NCI-H146 (cell line): ENCODE measurements around the gene OLA1.

ENCODE experiments used
- DNase-seq: peaks from one replicate; lab custom pipeline; 2025; lab: John Stamatoyannopoulos, UW

Gene OLA1

DNA sequence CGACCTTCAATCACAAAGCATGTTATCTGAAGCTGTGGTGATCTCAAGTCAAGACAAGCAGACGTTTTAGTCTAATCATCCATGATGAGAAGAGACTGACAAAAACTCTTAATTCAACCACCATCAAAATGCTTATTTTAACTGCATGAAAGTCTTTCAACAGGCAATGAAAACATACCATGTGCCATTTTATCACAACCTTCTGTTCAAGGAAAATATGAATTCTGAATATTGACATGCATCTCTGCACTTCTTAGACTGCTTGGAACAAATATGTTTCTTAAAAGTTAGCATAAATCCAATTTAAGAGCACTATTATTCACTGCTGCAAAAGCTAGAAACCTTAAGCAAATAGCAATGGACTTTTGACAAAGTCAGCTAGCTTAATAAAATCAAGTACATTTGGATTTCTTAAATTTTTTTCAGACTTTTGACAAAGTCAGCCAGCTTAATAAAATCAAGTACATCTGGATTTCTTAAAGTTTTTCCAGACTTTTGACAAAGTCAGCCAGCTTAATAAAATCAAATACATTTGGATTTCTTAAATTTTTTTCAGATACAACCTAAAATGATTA is 70.9 kb downstream of the OLA1 start:
- no peak for DNase-seq

DNA sequence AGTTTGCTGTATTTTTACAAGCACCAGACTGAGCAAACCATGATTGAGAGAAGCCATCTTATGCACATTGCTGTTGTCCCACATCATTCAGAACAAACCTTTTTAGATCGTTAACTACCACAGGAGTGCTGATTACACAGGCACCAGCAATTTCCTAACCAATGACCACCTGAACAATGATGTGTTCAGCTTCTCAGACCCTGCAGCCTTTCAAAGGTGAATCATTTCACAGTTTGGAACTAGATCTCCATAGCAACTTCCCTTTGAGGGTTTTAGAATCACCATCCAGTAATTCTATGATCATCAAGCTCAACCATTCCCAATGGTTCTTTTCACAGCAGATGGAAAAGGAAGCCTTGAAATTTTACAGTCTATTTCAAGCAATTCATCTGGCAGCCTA is 71.4 kb downstream of the OLA1 start:
- DNase-seq, result peak; percentile 80

DNA sequence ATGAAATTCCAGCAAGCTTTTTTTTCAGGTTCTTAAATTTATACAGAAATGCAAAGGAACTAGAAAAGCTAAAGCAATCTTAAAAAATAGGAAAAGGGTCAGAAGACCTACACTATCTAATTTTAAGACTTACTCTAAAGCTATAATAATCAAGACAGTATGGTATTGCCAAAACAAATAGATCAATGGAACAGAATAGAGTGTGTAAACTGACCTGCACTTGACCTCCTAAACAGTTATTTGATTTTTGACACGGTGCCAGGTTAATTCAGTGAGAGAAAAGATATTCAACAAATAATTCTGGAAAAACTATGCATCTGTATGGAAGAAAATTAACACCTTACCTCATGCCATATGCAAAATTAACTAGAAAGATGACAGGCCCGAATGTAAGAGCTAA is 73.6 kb downstream of the OLA1 start:
- DNase-seq, result no peak

DNA sequence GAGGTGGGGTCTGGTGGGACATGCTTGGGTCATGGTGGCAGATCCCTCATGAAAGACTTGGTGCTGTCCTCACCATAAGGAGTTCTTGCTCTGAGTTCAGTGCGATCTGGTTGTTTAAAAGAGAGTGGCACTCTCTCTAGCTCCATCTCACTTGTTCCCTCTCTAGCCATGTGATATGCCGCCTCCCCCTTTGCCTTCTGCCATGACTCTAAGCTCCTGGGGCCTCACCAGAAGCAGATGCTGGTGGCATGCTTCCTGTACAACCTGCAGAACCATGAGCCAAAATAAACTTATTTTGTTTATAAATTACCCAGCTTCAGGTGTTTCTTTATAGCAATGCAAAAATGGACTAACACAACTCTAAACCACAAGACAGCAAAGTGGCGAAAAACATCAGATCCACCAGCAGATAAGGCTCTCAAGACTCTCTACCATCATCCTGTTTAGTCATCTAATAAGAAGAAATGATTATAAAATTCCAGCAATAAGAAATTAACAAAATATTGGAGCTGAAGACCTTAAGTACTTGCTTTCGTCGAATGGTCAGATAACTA is 75.5 kb downstream of the OLA1 start:
- DNase-seq, result no peak

DNA sequence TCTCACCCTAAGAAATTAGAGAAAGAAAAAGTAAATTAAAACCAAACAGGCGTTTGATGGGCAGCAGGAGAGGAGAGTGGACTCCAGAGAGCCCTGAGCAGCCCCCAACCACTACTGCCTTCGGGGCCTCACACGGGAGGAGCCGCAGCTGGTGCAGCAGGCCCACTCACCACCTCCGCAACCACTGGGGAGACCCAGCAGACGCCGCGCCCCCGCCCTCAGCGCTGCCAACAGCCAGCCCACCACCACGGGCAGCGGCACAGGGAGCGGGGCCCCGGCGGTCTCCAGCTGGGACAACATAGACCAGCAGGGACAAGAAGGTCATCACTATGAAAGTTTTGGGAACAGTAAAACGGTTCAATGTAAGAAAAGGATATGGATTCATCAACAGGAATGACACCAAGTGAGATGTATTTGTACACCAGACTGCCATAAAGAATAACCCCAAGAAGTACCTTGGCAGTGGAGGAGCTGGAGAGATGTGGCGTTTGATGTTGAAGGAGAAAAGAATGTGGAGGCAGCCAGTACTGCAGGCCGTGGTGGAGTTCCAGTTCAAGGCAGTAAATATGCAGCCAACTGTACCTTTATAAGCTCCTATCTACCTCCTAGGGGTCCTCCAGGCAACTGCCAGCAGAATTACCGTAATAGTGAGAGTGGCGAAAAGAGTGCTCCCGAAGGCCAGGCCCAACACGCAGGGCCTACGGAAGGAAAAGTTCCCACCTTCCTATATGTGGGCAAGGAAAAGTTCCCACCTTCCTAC is 76.5 kb downstream of the OLA1 start:
- DNase-seq, result no peak

DNA sequence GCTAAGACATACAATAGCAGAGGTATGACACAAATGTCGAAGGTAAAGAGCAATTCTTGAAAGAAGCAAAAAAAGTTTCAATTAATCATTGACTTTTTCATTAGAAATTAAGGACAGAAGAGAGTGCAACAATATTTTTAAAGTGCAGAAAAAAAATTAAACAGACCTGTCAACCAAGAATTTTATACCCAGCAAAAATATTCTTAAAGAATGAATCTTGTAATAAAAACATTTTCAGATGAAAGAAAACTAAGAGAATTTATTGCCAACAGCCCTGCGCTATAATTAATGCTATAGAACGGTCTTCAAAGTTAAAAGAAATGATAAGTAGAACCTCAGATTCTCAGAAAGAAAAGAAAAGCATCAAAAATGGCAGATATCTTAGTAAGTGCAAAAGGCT is 79.0 kb downstream of the OLA1 start:
- no peak for DNase-seq

DNA sequence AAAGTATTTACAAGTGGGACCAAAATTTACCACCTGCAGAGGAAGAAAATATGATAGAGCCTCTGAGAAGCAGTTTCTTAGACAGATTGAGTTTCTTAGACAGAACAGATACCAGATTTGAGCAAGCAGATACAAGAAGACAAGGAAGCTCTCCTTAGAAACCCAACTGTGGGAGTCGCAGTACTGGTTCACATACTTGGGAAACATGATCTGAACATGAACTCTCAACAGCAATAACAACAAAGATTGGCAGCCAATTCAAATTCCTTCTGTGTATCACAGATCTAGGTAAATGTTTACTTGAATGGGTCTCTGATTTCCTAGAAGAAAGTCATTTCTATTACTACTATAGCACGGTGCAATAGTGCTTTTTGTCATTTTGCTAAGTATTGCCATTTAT is 82.1 kb downstream of the OLA1 start:
- no peak for DNase-seq

DNA sequence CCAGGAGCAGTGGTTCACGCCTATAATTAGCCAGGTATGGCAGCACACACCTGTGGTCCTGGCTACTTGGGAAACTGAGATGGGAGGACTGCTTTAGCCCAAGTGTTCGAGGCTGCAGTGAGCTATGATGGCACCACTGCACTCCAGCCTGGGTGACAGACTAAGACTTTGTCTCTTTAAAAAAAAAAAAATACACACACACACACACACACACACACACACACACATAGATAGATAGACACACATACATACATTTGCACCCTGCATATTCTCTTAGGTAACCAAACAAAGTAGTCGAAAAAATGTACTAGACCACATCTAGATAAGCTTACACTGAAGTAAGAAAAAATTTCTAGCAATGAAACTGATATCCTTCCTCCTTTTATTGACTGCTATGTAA is 86.8 kb downstream of the OLA1 start:
- no peak for DNase-seq

DNA sequence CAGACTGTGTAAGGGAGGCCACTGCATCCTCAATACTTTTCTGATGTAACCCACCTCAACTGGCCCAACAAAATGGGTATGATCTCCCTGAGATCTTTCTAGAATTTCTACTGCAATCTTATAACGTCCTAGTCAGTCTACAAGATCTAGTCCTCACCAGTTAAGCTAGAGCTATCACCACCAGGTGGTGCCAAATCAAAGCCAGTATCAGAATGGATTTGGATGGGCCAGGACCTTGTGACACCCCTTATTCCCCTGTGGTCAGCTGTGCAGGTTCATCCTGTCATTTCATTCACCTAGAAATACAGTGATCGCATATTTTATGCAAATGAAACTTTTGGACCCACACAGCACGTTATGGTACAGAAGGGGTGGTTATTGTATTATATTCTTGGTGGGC is 90.3 kb downstream of the OLA1 start:
- peak; percentile 61 for DNase-seq

DNA sequence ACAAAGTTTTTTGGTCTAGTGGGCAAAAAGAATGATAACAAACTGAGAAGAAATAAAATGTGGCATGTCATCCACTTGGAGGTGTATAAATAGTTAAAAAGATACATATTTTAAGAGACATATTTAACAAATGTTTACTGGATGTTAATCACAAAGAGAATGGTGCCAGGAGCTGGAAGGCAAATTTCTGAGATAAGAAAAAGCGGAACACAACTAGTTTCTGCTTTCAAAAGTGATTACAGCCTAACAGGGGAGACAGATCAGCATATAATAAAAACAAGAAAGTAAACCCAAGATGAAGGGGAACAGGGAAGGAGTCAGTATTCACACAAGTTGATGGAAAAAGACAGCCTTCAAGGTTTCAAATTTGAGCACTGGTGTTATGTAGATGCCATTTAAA is 91.3 kb downstream of the OLA1 start:
- DNase-seq, result no peak

DNA sequence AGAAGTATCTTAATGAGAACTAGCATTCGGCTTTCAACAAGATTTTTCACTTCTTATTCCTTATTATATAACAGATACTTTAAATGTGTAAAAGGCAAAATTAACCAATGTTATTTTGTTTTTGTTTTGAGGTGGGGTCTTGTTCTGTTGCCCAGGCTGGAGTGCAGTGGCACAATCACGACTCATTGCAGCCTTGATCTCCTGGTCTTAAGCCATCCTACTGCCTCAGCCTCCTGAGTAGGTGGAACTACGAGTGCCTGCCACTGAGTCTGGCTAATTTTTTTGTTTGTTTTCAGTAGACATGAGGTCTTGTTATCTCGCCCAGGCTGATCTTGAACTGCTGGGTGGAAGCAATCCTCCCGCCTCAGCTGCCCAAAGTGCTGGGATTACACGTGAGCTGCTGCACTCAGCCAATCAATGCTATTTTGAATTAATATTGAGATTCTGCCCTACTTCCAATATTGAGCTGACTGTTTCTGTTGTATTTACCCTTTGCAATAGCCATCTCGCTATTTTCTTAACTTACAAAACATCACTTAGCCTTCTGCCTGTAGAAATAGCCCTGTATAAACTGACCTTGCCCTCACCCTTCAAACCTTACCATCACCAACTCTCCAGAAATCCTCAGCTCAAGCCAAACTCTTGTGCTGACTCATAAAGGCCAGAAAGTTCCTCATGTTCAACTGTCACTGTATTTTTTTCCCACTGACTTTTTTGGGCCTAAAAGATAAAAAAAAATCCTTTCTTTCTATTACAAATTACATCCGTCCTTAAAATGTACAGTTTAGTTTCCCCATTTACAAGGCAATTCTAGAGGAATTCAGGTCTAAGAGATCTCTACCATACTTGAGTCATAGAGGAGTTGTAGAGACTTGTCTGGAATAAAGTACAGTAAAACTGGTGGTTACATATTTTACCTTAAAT is 94.3 kb downstream of the OLA1 start:
- no peak for DNase-seq

DNA sequence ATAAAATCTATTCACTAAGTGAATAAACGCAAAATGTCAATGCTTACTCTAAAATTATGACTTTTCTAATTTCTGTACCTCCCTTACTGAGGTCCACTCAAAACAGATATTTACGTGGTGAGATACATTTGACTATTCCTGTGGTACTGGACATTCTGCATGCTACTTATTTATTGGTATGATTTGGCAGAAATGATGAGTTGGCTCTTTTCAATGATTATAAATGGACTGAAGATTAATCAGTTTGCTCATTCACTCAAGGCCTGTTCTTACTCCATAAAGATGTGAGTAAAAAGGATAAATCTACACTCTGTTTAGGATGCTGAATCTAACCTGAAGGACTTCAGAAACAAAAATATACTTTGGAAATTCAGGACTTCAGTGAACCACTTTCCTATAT is 98.8 kb downstream of the OLA1 start:
- no peak for DNase-seq

DNA sequence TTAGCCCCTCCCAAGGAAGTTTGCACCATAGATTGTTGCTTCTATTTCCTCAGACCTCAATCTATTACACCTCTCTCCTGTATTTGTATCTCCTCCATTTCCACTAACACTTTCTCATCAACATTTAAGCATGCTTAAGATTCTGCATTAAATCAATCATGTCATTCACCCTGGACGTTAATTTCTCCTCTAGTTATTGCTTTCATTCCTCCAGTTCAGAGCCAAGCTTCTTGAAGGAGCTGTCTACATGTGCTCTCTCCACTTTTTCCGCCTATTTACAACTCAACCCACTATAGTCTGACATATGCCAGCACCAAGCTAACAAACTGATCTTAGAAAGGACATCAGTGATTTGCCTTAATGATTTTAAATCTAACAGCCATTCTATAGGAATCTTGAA is 99.5 kb downstream of the OLA1 start:
- no peak for DNase-seq

DNA sequence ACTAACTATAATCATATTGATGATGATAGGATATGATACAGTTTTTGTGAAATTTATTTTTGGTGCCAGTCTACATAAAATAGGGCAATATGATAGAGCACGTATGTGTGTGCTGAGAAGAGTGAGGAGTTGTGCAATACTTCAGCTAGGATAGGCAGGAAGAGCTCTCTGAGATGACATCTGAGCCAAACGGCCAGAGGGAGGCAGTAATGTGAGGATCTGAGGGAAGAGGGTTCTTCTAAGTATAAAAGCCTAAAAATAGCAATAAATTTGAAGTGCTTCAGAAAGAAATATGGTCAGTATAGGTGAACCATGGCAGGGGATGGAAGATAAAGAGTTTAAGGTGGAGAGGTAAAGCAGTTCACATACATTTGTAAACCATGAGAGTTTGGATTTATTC is 102.5 kb downstream of the OLA1 start:
- DNase-seq, result peak; percentile 13

DNA sequence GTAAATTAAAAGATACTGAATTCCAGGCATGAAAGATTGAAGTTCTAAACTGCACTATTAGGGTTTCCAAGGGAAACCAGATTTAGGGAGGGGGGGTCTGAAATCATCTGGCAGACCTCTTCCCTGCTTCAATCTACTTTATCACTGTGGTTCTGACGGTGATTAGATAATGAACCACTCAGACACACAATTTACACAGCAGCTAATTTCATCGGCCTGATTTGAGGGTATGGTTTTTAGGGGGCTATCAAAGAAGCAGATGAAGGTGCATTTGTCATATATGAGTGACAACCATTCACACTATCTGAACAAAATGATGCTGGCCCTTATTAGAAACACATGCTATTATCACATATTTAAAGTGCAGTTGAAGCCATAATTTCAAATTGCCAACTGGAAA is 106.0 kb downstream of the OLA1 start:
- no peak for DNase-seq

DNA sequence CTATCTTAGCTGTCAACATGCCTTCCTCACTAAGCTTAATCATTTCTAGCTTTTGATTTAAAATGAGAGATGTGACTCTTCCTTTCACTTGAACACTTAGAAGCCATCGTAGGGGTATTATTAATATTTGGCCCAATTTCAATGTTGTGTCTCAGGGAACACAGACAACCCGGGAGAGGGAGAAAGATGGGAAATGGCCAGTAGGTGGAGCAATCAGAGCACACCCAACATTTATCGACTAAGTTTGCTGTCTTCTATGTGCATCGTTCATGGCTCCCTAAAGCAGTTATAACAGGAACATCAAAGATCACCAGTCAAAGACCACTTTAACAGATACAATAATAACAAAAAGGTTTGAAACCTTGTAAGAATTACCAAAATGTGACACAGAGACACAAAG is 110.2 kb downstream of the OLA1 start:
- no peak for DNase-seq

DNA sequence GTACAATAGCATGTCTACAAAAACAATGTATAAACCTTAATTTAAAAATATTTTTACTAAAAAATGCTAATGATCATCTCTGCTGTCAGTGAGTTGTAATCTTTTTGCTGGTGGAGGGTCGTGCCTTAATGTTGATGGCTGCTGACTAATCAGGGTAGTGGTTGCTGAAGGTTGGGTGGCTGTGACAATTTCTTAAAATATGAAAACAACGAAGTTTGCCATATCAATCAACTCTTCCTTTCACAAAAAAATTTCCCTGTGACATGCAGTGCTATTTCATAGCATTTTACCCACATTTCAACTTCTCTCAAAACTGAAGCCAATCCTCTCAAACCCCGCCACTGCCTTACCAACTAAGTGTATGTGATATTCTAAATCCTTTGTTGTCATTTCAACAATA is 112.4 kb downstream of the OLA1 start:
- DNase-seq, result no peak

DNA sequence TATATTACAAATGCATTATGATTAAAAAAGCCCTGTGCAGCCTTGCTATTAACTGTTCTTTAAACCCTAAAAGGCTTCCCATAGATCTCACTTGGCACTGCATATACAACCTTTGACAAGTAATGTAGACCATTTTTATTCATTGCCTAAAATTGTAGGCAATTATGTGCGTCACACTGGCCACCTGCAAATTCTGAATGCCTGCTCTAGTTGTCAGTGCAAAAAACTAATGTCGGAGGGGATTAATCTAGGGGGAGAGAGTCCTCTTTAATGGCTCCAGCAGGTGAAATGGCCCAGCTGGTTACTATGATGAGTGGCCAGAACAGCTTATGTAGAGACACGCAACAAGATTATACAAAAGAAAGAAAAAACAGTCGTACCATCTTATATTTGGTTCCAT is 123.2 kb downstream of the OLA1 start:
- DNase-seq, result peak; percentile 90

DNA sequence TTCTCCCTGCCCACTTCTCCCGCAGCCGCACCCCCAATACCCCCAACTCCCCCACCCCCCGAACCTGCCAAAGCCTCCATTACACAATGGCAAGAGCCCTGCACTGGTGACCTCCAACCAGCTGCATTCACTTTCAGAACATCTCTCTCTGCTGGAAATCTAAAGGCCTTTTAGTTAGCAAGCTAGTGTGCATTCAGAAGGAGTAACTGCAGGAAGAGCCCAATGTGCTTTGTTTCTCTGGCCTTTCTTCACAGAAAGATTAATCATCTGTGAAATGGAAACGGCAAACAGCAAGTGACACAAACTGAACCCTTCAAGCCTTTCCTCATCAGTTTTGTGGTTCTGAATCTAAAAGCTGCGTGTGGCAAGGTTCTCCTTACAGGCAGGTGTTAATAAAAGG is 124.2 kb downstream of the OLA1 start:
- DNase-seq, result peak; percentile 85

DNA sequence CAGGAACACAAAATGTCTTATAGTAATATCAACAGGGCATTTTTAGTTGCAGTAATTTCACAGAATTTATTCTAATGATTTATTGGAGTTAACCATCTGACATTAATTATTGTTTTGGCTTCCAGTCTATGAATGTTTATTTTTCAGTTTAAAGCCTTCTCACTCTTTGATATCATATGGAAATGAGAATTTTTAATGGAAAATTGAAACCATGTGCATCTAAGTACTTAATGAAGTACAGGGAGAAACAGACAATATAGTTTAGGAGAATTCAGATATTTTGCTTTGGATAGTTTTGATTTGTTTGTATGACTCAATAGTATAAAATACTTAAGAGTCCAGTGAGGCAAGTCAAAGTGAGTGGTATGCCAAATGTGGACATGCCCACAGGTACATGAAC is 126.1 kb downstream of the OLA1 start:
- DNase-seq, result no peak

DNA sequence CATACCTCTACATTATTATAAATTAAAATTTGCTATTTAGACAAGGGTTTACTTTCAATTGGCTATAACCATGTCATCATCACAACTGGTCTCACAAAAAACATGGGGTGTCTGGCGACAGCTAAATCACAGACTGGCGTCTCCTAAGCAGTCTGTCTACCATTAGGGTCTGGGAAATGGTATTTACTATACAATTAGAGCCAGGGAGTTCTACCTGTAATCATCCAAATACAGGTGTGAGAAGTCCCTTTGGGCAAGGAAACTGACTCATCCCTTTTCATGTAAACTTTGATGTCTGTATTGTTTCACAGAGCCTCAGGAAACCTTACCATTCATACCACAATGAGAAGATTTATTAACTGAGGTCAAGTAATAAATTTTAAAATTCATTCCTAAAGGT is 126.7 kb downstream of the OLA1 start:
- DNase-seq, result peak; percentile 87

DNA sequence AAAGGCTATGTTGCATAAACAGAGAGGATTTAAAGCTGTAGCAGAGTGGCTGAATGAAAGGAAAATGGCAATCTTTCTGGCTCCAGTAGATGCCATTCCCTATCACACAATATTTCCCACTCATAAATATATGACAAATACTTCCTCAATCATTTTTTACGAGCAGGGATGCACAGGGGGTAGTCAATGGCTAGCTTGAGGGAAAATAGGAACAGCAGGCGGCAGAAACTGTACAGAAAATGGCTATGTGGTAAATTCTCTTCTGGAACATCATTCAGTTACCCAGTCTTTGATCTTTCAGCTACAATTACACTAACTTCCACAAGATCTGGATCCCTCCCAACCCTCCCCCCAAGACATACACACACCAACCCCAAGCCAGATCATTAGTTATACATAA is 127.2 kb downstream of the OLA1 start:
- peak; percentile 76 for DNase-seq

DNA sequence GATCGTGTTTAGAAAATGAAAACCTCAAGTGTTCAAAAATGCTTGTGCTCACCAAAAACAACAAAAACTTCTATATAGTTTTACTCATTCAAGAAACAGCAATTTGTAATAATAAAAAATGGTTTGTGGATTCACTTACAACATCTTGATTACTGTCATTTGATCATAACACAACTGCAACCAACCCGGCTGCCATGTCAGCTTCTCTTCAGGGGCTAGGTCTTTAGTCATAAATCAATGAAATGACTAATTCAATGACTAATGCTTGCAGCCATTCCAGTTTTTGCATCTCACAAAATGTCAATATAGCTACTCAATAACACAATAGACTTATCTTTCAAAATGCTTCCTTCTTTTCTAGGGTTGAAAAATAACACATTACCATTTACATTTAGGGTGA is 128.0 kb downstream of the OLA1 start:
- DNase-seq, result peak; percentile 46
